Adrenal gland (tissue), 12 donors: ENCODE measurements around the gene CD177. TPM values are rescaled to one million over a fixed set of nuclear protein-coding genes. Genes with fewer than 3 reads are reported as not detected.

Experiments used
- DNase-seq, 7 donors: peaks; one replicate each; pipeline ENCODE4 v3.0.0-alpha.2; 2019 to 2020
- H3K27ac ChIP-seq, 5 donors: fragments of 200-600 bp; sonication (generic) in 4 of 5; 1 replicate in 3 of 5; 2 replicates in 2 of 5; pipeline versions ENCODE4 v1.5.1 to v1.8.0; 2016 to 2020; ENCODE audit warnings: mild to moderate bottlenecking in 1 of 5
- H3K27me3 ChIP-seq: fragments of 200-600 bp; 2 replicates; pipeline ENCODE4 v1.8.0; 2021
- H3K36me3 ChIP-seq, 2 donors: fragments of 200-600 bp; replicated peaks in 1 of 2; 1 replicate in 1 of 2; 2 replicates in 1 of 2; pipeline versions ENCODE4 v1.5.1 to v1.8.0; 2018 to 2022
- H3K4me1 ChIP-seq, 2 donors: fragments of 200-600 bp; replicated peaks in 1 of 2; 1 replicate in 1 of 2; 2 replicates in 1 of 2; pipeline versions ENCODE4 v1.5.1 to v1.8.0; 2018 to 2021
- H3K4me3 ChIP-seq, 4 donors: fragments of 200-600 bp; sonication (generic) in 3 of 4; one replicate each; pipeline ENCODE4 v1.5.1; 2016 to 2018
- H3K9me3 ChIP-seq, 3 donors: fragments of 200-600 bp; sonication (generic) in 1 of 3; replicated peaks in 1 of 3; 1 replicate in 2 of 3; 2 replicates in 1 of 3; pipeline versions ENCODE4 v1.5.1 to v1.8.0; 2016 to 2021
- CTCF ChIP-seq, 6 experiments: fragments of 450-650 bp in 4 of 6; fragments of 200-600 bp in 2 of 6; sonication (generic) in 1 of 6; IDR thresholded peaks; 1 replicate in 5 of 6; 2 replicates in 1 of 6; pipeline versions ENCODE4 v1.5.1 to v1.8.0; 2016 to 2021; ENCODE audit warnings: antibody characterized with exemption in 6 of 6, mild to moderate bottlenecking in 2 of 6, moderate library complexity in 1 of 6
- POLR2A ChIP-seq, 2 donors: fragments of 450-650 bp; IDR thresholded peaks; one replicate each; pipeline ENCODE4 v1.6.1; 2017; ENCODE audit warnings: antibody characterized with exemption in 2 of 2, mild to moderate bottlenecking in 2 of 2, moderate library complexity in 1 of 2
- WGBS, 4 donors: extraction: QIAGEN DNeasy Blood & Tissue Kit in 2 of 4; methylation state at CpG; one replicate each; pipeline versions ENCODE4 v1.1.5 to v1.1.7; 2013 to 2017; 5-methylcytosine and 5-hydroxymethylcytosine counted together
- intact Hi-C, 2 donors: fragments of 100-400 bp; cut with DNase I; formaldehyde crosslinking; loops; one replicate each; pipeline versions ENCODE4 v1.14.1 to v1.15.0; 2022 to 2023
- polyA plus RNA-seq, 3 donors: library from polyadenylated mRNA; stranded (reverse); fragments of 200-250 nt in 2 of 3; fragments of 350-450 nt in 1 of 3; fragmentation: Illumina TruSeq in 1 of 3; extraction: RNeasy Lipid Tissue Mini Kit (QIAGEN cat#74804) in 1 of 3; gene quantifications; one replicate each; pipeline ENCODE4 v1.2.3, GENCODE V29; 2013 to 2014
- total RNA-seq, 9 donors: library from RNA; depleted of rRNA in 4 of 9; stranded (reverse); fragments of >200 nt in 4 of 9; fragments of 120-200 nt in 1 of 9; fragmentation: NEBNext Ultra II Directional in 1 of 9; extraction: Animal tissue kit (Norgen Biotek cat#: 25700) in 1 of 9; gene quantifications; one replicate each; pipeline versions ENCODE4 v1.1.0 to v1.2.4, GENCODE V29; 2013 to 2023
- donor health status: healthy with polysubstance abuse.
- donor health status: Bipolar disorder and iron deficiency.
- donor health status: DM: yes; HTN: yes; CAD: no.
- donor health status: DM: no; HTN: no; CAD: no.
- donor health status: DM: no; HTN: no; CAD: no.
- donor health status: DM: yes; HTN: yes; CAD: no.

Gene CD177
- total and polyA plus RNA-seq, 12 donors, result 0.20 to 0.58 (median 0.39) TPM; not detected in 5

GRCh38 chr19:43409415-43409814, 55.9 kb downstream of the CD177 start:
- intact Hi-C loops, result no loop called here
- Histone ChIP-seq H3K9me3 (no peaks in the 10 kb centered on the region), H3K27ac (no peak overlapping the region), H3K36me3 (no peaks in the 10 kb centered on the region), H3K27me3 (no peaks in the 10 kb centered on the region), H3K4me3 (no peak overlapping the region), H3K4me1 (no peaks in the 10 kb centered on the region)
- no peak for TF ChIP-seq CTCF (IDR thresholded peaks at IDR 0.05)
- TF ChIP-seq POLR2A (IDR thresholded peaks at IDR 0.05), result no peak
- 89 to 96% (median 93%) methylated on average over 1 of the region's 1 CpG for WGBS, 4 donors
- no peak for DNase-seq

GRCh38 chr19:43412441-43412840, 59.0 kb downstream of the CD177 start:
- no peak for DNase-seq
- Histone ChIP-seq H3K27ac (no peak overlapping the region), H3K4me1 (no peaks in the 10 kb centered on the region), H3K4me3 (no peak overlapping the region), H3K27me3 (no peaks in the 10 kb centered on the region), H3K36me3 (no peaks in the 10 kb centered on the region), H3K9me3 (no peaks in the 10 kb centered on the region)
- no peak for TF ChIP-seq POLR2A (IDR thresholded peaks at IDR 0.05)
- TF ChIP-seq CTCF (IDR thresholded peaks at IDR 0.05), result no peak
- 55 to 62% (median 59%) methylated on average over 6 of the region's 6 CpGs for WGBS, 4 donors
- intact Hi-C loops, result no loop called here

Other genes starting within 250 kb of the CD177 start
- gene PSG5, start 167.2 kb upstream of the CD177 start, total RNA-seq, result not detected
- gene PSG5, start 167.2 kb upstream of the CD177 start, polyA plus RNA-seq, result not detected
- gene PSG4, start 148.0 kb upstream of the CD177 start, total RNA-seq, result under 1 TPM in 3 of 9 donors, not detected in 6; 0.14 to 0.55 (median 0.27) TPM
- gene PSG4, start 148.0 kb upstream of the CD177 start, polyA plus RNA-seq, result under 1 TPM in 1 of 3 donors, not detected in 2; 0.48 TPM
- not detected for gene PSG9, start 84.2 kb upstream of the CD177 start, total RNA-seq
- gene PSG9, start 84.2 kb upstream of the CD177 start, polyA plus RNA-seq, result not detected
- not detected for gene TEX101, start 61.2 kb downstream of the CD177 start, total RNA-seq
- not detected for gene TEX101, start 61.2 kb downstream of the CD177 start, polyA plus RNA-seq
- gene LYPD3, start 111.9 kb downstream of the CD177 start, total RNA-seq, result 1 to 10 TPM in 5 of 9 donors, under 1 TPM in 4; 0.18 to 1.9 (median 1.1) TPM
- under 1 TPM; 0.48 to 0.73 (median 0.57) TPM for gene LYPD3, start 111.9 kb downstream of the CD177 start, polyA plus RNA-seq
- gene PHLDB3, start 151.1 kb downstream of the CD177 start, total RNA-seq, result 10 to 100 TPM in 8 of 9 donors, 1 to 10 TPM in 1; 3.5 to 30.7 (median 16.2) TPM
- 10 to 100 TPM in 2 of 3 donors, 1 to 10 TPM in 1; 1.7 to 54.5 (median 33.7) TPM for gene PHLDB3, start 151.1 kb downstream of the CD177 start, polyA plus RNA-seq
- gene ETHE1, start 173.5 kb downstream of the CD177 start, total RNA-seq, result 10 to 100 TPM; 15.9 to 78.7 (median 36.5) TPM
- gene ETHE1, start 173.5 kb downstream of the CD177 start, polyA plus RNA-seq, result 10 to 100 TPM; 18.2 to 20.0 (median 18.4) TPM
- 1 to 10 TPM in 3 of 9 donors, under 1 TPM in 4, not detected in 2; 0.22 to 2.9 (median 0.42) TPM for gene ZNF575, start 179.5 kb downstream of the CD177 start, total RNA-seq
- 1 to 10 TPM in 2 of 3 donors, under 1 TPM in 1; 0.53 to 2.2 (median 1.2) TPM for gene ZNF575, start 179.5 kb downstream of the CD177 start, polyA plus RNA-seq
- 10 to 100 TPM; 16.6 to 32.2 (median 28.7) TPM for gene XRCC1, start 221.8 kb downstream of the CD177 start, total RNA-seq
- gene XRCC1, start 221.8 kb downstream of the CD177 start, polyA plus RNA-seq, result 10 to 100 TPM; 15.7 to 37.2 (median 31.1) TPM
- gene PINLYP, start 222.1 kb downstream of the CD177 start, total RNA-seq, result 10 to 100 TPM in 1 of 9 donors, 1 to 10 TPM in 6, under 1 TPM in 1, not detected in 1; 0.61 to 11.0 (median 3.0) TPM
- 10 to 100 TPM in 2 of 3 donors, 1 to 10 TPM in 1; 4.3 to 16.0 (median 12.4) TPM for gene PINLYP, start 222.1 kb downstream of the CD177 start, polyA plus RNA-seq
- 10 to 100 TPM; 14.0 to 57.9 (median 23.8) TPM for gene IRGQ, start 242.4 kb downstream of the CD177 start, total RNA-seq
- gene IRGQ, start 242.4 kb downstream of the CD177 start, polyA plus RNA-seq, result 10 to 100 TPM in 1 of 3 donors, 1 to 10 TPM in 2; 7.0 to 12.8 (median 7.4) TPM
- gene ZNF576, start 242.9 kb downstream of the CD177 start, total RNA-seq, result 100 to 1,000 TPM in 1 of 9 donors, 10 to 100 TPM in 8; 15.2 to 114 (median 25.5) TPM
- gene ZNF576, start 242.9 kb downstream of the CD177 start, polyA plus RNA-seq, result 10 to 100 TPM in 2 of 3 donors, 1 to 10 TPM in 1; 9.8 to 13.7 (median 10.8) TPM